Activated CD8-positive, alpha-beta T cell treated with anti-CD3 and anti-CD28 coated beads, Interleukin-2, amount 10 ng/mL, durations not matched to agents 7 days and 5 days (primary cell): ENCODE results near the gene REM2. TPM values are rescaled to one million over a fixed set of nuclear protein-coding genes. Genes with fewer than 3 reads are reported as not detected.
A peak's percentile ranks its signal among the peaks of the same experiment; 100 is the strongest.
"Not testable (repeated sequence)": the region's sequence is repeated elsewhere in the genome, so short reads cannot be mapped to it uniquely, and the experiment has no call there.

Source experiments
- ATAC-seq: fragments of 150-1000 bp; cut with Tn5 transposase; one replicate; pipeline ENCODE4 v1.10.0; 2021; ENCODE audit warnings: moderate library complexity
- CTCF ChIA-PET: fragments of 350-600 bp; sonication (Branson Sonifier 250); formaldehyde crosslinking; loops from one replicate; lab custom pipeline; 2021; ENCODE audit warnings: antibody characterized with exemption; lab: Charles Lee
- POLR2A ChIA-PET: fragments of 350-600 bp; sonication (Branson Sonifier 250); formaldehyde crosslinking; loops from one replicate; lab custom pipeline; 2021; ENCODE audit warnings: antibody characterized with exemption; lab: Charles Lee
- DNase-seq: peaks from one replicate; pipeline ENCODE4 v3.0.0-alpha.2; 2020
- H3K27ac Mint-ChIP-seq: one replicate; pipeline ENCODE4 v1.8.0; 2021; ENCODE audit warnings: mild to moderate bottlenecking, mixed read lengths
- H3K27me3 Mint-ChIP-seq: one replicate; pipeline ENCODE4 v1.8.0; 2021; ENCODE audit warnings: low read depth, mixed read lengths
- H3K36me3 Mint-ChIP-seq: one replicate; pipeline ENCODE4 v1.8.0; 2021; ENCODE audit warnings: low read depth, mixed read lengths
- H3K4me1 Mint-ChIP-seq: one replicate; pipeline ENCODE4 v1.8.0; 2021; ENCODE audit warnings: low read depth, mixed read lengths
- H3K4me3 Mint-ChIP-seq: one replicate; pipeline ENCODE4 v1.8.0; 2021; ENCODE audit warnings: mild to moderate bottlenecking, mixed read lengths
- H3K9me3 Mint-ChIP-seq: one replicate; pipeline ENCODE4 v1.8.0; 2022; ENCODE audit warnings: mixed read lengths; ENCODE audit not compliant: insufficient read depth
- total RNA-seq, 2 experiments: library from RNA; stranded (reverse); gene quantifications; one replicate each; pipeline ENCODE4 v1.2.3, GENCODE V29; 2021

REM2 gene
- total RNA-seq, 2 experiments from 2014 or later: 0.21 to 0.61 TPM

- ATAC-seq: peak; percentile 75
- Mint-ChIP-seq H3K4me1 (peaks cover 13% of the 10 kb centered on the region), H3K36me3 (peaks cover 47% of the 10 kb centered on the region), H3K27ac (peak overlapping the region; percentile 4), H3K9me3 (no peaks in the 10 kb centered on the region), H3K4me3 (no peak overlapping the region), H3K27me3 (no peaks in the 10 kb centered on the region)
- ChIA-PET CTCF (interaction anchor here (0.8 to 5.0 kb wide), 24 partner anchors 11 to 344 kb away, joined by 3 to 46 read pairs (median 8); partner anchors contain the start of genes HAUS4, MRPL52, OXA1L and PRMT5), POLR2A (interaction anchor here (0.6 to 2.2 kb wide), 5 partner anchors 17 to 330 kb away, joined by 3 to 8 read pairs (median 4); partner anchors contain the start of genes LRP10 and RBM23)
- DNase-seq: peak; percentile 68
These were observed 17.2 kb downstream of the REM2 start for GRCh38 chr14:22900081-22900799.

GRCh38 chr14:22901799-22902198 lies 18.8 kb downstream of the REM2 start:
- Mint-ChIP-seq H3K27ac (peak overlapping the region; percentile 57), H3K27me3 (no peaks in the 10 kb centered on the region), H3K9me3 (no peaks in the 10 kb centered on the region), H3K36me3 (peaks cover 61% of the 10 kb centered on the region), H3K4me1 (peaks cover 13% of the 10 kb centered on the region), H3K4me3 (no peak overlapping the region)
- ChIA-PET POLR2A (interaction anchor here (1.0 to 2.2 kb wide), 3 partner anchors 17 to 31 kb away, joined by 3 to 8 read pairs (median 3); partner anchors contain the start of genes LRP10 and RBM23), CTCF (interaction anchor here (0.6 to 5.0 kb wide), 11 partner anchors 12 to 331 kb away, joined by 3 to 46 read pairs (median 22); no protein-coding TSS in a partner anchor)
- no peak for ATAC-seq
- no peak for DNase-seq

- no peaks in the 10 kb centered on the region for H3K27me3 Mint-ChIP-seq
- H3K9me3 Mint-ChIP-seq: no peaks in the 10 kb centered on the region
- DNase-seq (no peak), ATAC-seq (no peak)
- no peak overlapping the region for H3K4me3 Mint-ChIP-seq
- CTCF ChIA-PET: interaction anchor here (0.7 to 5.0 kb wide), 5 partner anchors 14 to 53 kb away, joined by 3 to 43 read pairs (median 5); no protein-coding TSS in a partner anchor
- H3K36me3 Mint-ChIP-seq: peaks cover 58% of the 10 kb centered on the region
- peaks cover 13% of the 10 kb centered on the region for H3K4me1 Mint-ChIP-seq
- no peak overlapping the region for H3K27ac Mint-ChIP-seq
- POLR2A ChIA-PET: no interaction called here
These were observed 20.7 kb downstream of the REM2 start for GRCh38 chr14:22903742-22904087.

GRCh38 chr14:22905627-22906026 lies 22.6 kb downstream of the REM2 start:
- ATAC-seq: no peak
- H3K9me3 Mint-ChIP-seq: no peaks in the 10 kb centered on the region
- peaks cover 10% of the 10 kb centered on the region for H3K4me1 Mint-ChIP-seq
- CTCF ChIA-PET: no interaction called here
- peaks cover 59% of the 10 kb centered on the region for H3K36me3 Mint-ChIP-seq
- no peak for DNase-seq
- H3K27ac Mint-ChIP-seq: no peak overlapping the region
- no peaks in the 10 kb centered on the region for H3K27me3 Mint-ChIP-seq
- POLR2A ChIA-PET: interaction anchor here (1.0 kb wide), 1 partner anchor 33 kb away, joined by 3 read pairs; no protein-coding TSS in a partner anchor
- H3K4me3 Mint-ChIP-seq: no peak overlapping the region

- H3K27ac Mint-ChIP-seq: no peak overlapping the region
- DNase-seq (no peak), ATAC-seq (no peak)
- ChIA-PET CTCF (no interaction called here), POLR2A (no interaction called here)
- peaks cover 57% of the 10 kb centered on the region for H3K36me3 Mint-ChIP-seq
- no peaks in the 10 kb centered on the region for H3K9me3 Mint-ChIP-seq
- H3K4me1 Mint-ChIP-seq: peaks cover 5% of the 10 kb centered on the region
- no peak overlapping the region for H3K4me3 Mint-ChIP-seq
- no peaks in the 10 kb centered on the region for H3K27me3 Mint-ChIP-seq
These were observed 23.1 kb downstream of the REM2 start for GRCh38 chr14:22906073-22906472.

- Mint-ChIP-seq H3K27me3 (no peaks in the 10 kb centered on the region), H3K4me3 (no peak overlapping the region), H3K9me3 (no peaks in the 10 kb centered on the region), H3K4me1 (peaks cover 6% of the 10 kb centered on the region), H3K36me3 (peaks cover 54% of the 10 kb centered on the region), H3K27ac (no peak overlapping the region)
- ATAC-seq (no peak), DNase-seq (no peak)
- ChIA-PET POLR2A (interaction anchor here (0.6 to 1.1 kb wide), 3 partner anchors 10 to 49 kb away, joined by 3 to 5 read pairs (median 4); no protein-coding TSS in a partner anchor), CTCF (interaction anchor here (0.9 to 1.3 kb wide), 3 partner anchors 17 to 84 kb away, joined by 3 read pairs; no protein-coding TSS in a partner anchor)
These were observed 24.4 kb downstream of the REM2 start for GRCh38 chr14:22907429-22907828.

- peaks cover 50% of the 10 kb centered on the region for H3K36me3 Mint-ChIP-seq
These were observed 25.6 kb downstream of the REM2 start for GRCh38 chr14:22908601-22909000.

GRCh38 chr14:22910916-22911315 lies 27.9 kb downstream of the REM2 start:
- no peaks in the 10 kb centered on the region for H3K27me3 Mint-ChIP-seq
- no peak for ATAC-seq
- no peak overlapping the region for H3K27ac Mint-ChIP-seq
- POLR2A ChIA-PET: no interaction called here
- H3K4me3 Mint-ChIP-seq: no peak overlapping the region
- DNase-seq: no peak
- peaks cover 33% of the 10 kb centered on the region for H3K36me3 Mint-ChIP-seq
- CTCF ChIA-PET: interaction anchor here (0.8 to 2.5 kb wide), 4 partner anchors 11 to 341 kb away, joined by 3 to 9 read pairs (median 5); partner anchors contain the start of gene PRMT5
- H3K4me1 Mint-ChIP-seq: peaks cover 10% of the 10 kb centered on the region
- no peaks in the 10 kb centered on the region for H3K9me3 Mint-ChIP-seq

More at GRCh38 chr14:22908601-22909000, 25.6 kb downstream of the REM2 start:
- Mint-ChIP-seq H3K4me1 (peaks cover 7% of the 10 kb centered on the region), H3K27ac (no peak overlapping the region), H3K9me3 (no peaks in the 10 kb centered on the region), H3K27me3 (no peaks in the 10 kb centered on the region), H3K4me3 (no peak overlapping the region)
- POLR2A ChIA-PET: no interaction called here
- no peak for DNase-seq
- CTCF ChIA-PET: interaction anchor here (1.3 kb wide), 1 partner anchor 36 kb away, joined by 3 read pairs; no protein-coding TSS in a partner anchor
- no peak for ATAC-seq

GRCh38 chr14:22914836-22915235 lies 31.8 kb downstream of the REM2 start:
- CTCF ChIA-PET: interaction anchor here (1.7 kb wide), 1 partner anchor 42 kb away, joined by 6 read pairs; no protein-coding TSS in a partner anchor
- H3K27ac Mint-ChIP-seq, H3K4me3 Mint-ChIP-seq, H3K9me3 Mint-ChIP-seq, ATAC-seq, DNase-seq, H3K27me3 Mint-ChIP-seq, POLR2A ChIA-PET: not testable (repeated sequence)
- peaks cover 36% of the 10 kb centered on the region for H3K4me1 Mint-ChIP-seq
- peaks cover 35% of the 10 kb centered on the region for H3K36me3 Mint-ChIP-seq

GRCh38 chr14:22915886-22916521 lies 33.0 kb downstream of the REM2 start:
- Mint-ChIP-seq H3K4me3 (no peak overlapping the region), H3K36me3 (peaks cover 43% of the 10 kb centered on the region), H3K27me3 (no peaks in the 10 kb centered on the region), H3K9me3 (no peaks in the 10 kb centered on the region), H3K27ac (peak overlapping the region; percentile 9), H3K4me1 (peaks cover 42% of the 10 kb centered on the region)
- ChIA-PET CTCF (interaction anchor here (1.4 to 6.5 kb wide), 5 partner anchors 13 to 153 kb away, joined by 3 to 84 read pairs (median 6); partner anchors contain the start of gene PRMT5), POLR2A (interaction anchor here (0.6 to 3.8 kb wide), 2 partner anchors 44 to 1650 kb away, joined by 3 to 17 read pairs; partner anchors contain the start of gene LRP10)
- ATAC-seq (no peak), DNase-seq (no peak)
